ENCODE measurements around the gene OR10G3.

The OR10G3 gene

GRCh38 chr14:21535545-21536417 lies 44.1 kb downstream of the OR10G3 start:
- no peak for DNase-seq

- no peak for DNase-seq
Observed at GRCh38 chr14:21534576-21534975, 45.3 kb downstream of the OR10G3 start.

- no peak for DNase-seq
Observed at GRCh38 chr14:21533294-21533693, 46.6 kb downstream of the OR10G3 start.

GRCh38 chr14:21529515-21529914 lies 50.4 kb downstream of the OR10G3 start:
- no peak for DNase-seq

- DNase-seq, result peak; percentile 33
Observed at GRCh38 chr14:21528381-21529348, 51.2 kb downstream of the OR10G3 start.

GRCh38 chr14:21527318-21527679 lies 52.6 kb downstream of the OR10G3 start:
- DNase-seq, result no peak

GRCh38 chr14:21526672-21527317 lies 53.1 kb downstream of the OR10G3 start:
- peak; percentile 86 for DNase-seq

- DNase-seq, result peak; percentile 99
Observed at GRCh38 chr14:21525962-21526671, 53.8 kb downstream of the OR10G3 start, which contains the start of gene SALL2. SALL2 (minus strand) TSS chr14:21526346; CDS start chr14:21526127, 219 bp downstream.

- DNase-seq, result peak; percentile 61
Observed at GRCh38 chr14:21525571-21525961, 54.3 kb downstream of the OR10G3 start.

GRCh38 chr14:21524575-21525490 lies 55.0 kb downstream of the OR10G3 start:
- no peak for DNase-seq

GRCh38 chr14:21523203-21523602 lies 56.7 kb downstream of the OR10G3 start:
- no peak for DNase-seq

GRCh38 chr14:21521501-21521900 lies 58.4 kb downstream of the OR10G3 start:
- DNase-seq, result no peak

GRCh38 chr14:21520767-21521166 lies 59.1 kb downstream of the OR10G3 start:
- no peak for DNase-seq

GRCh38 chr14:21518725-21519124 lies 61.2 kb downstream of the OR10G3 start:
- DNase-seq, result no peak
